ENCODE data around the gene TBX21. TPM values are rescaled to one million over a fixed set of nuclear protein-coding genes. Genes with fewer than 3 reads are reported as not detected.

TBX21 gene
- total and polyA plus RNA-seq, 7 donors: 0.04 to 0.36 (median 0.12) TPM; not detected in 1

- intact Hi-C loops (cut with DNase I): no loop called here
- H3K4me1 ChIP-seq: peaks cover 4% of the 10 kb centered on the region
- peaks cover 0 to 69% (median 15%) of the 10 kb centered on the region in 3 donors for H3K27me3 ChIP-seq (ENCODE audit: insufficient read depth in 3 of 3, low read length in 2 of 3)
- WGBS, 3 donors: 65 to 74% (median 74%) methylated on average over 1 of the region's 1 CpG
- no peak for ATAC-seq
- TF ChIP-seq, protein P1, sequence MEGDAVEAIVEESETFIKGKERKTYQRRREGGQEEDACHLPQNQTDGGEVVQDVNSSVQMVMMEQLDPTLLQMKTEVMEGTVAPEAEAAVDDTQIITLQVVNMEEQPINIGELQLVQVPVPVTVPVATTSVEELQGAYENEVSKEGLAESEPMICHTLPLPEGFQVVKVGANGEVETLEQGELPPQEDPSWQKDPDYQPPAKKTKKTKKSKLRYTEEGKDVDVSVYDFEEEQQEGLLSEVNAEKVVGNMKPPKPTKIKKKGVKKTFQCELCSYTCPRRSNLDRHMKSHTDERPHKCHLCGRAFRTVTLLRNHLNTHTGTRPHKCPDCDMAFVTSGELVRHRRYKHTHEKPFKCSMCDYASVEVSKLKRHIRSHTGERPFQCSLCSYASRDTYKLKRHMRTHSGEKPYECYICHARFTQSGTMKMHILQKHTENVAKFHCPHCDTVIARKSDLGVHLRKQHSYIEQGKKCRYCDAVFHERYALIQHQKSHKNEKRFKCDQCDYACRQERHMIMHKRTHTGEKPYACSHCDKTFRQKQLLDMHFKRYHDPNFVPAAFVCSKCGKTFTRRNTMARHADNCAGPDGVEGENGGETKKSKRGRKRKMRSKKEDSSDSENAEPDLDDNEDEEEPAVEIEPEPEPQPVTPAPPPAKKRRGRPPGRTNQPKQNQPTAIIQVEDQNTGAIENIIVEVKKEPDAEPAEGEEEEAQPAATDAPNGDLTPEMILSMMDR (IDR thresholded peaks at IDR 0.05): no peak
- no peaks in the 10 kb centered on the region for H3K36me3 ChIP-seq (ENCODE audit: insufficient read depth in 1 of 2, low read depth in 1 of 2)
- H3K4me3 ChIP-seq: no peak overlapping the region
- no peak for DNase-seq
- no peaks in the 10 kb centered on the region for H3K9me3 ChIP-seq
- H3K27ac ChIP-seq: no peak overlapping the region
Observed at GRCh38 chr17:47792457-47792856, 59.4 kb downstream of the TBX21 start.

DNA sequence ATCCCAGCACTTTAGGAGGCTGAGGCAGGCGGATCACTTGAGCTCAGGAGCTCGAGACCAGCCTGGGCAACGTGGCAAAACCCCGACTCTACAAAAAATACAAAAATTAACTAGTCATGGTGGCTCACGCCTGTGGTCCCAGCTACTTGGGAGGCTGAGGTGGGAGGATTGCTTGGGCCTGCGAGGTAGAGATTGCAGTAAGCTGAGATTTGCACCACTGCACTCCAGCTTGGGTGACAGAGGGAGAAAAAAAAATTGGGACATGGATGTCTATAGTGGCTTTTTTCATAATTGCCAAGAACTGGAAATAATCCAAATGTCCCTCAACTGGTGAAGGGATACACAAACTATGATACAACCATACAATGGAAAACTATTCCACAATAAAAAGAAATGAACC lies 59.9 kb downstream of the TBX21 start:
- DNase-seq (no peak), ATAC-seq (no peak)
- Histone ChIP-seq H3K27ac (no peak overlapping the region), H3K36me3 (ENCODE audit: insufficient read depth in 1 of 2, low read depth in 1 of 2) (no peaks in the 10 kb centered on the region), H3K9me3 (no peaks in the 10 kb centered on the region), H3K4me3 (no peak overlapping the region), H3K27me3 (ENCODE audit: insufficient read depth in 3 of 3, low read length in 2 of 3) (peaks cover 0 to 68% (median 15%) of the 10 kb centered on the region in 3 donors), H3K4me1 (peaks cover 4% of the 10 kb centered on the region)
- TF ChIP-seq, protein P1 (IDR thresholded peaks at IDR 0.05): no peak
- intact Hi-C loops (cut with DNase I): no loop called here
- WGBS, 3 donors: 53 to 66% (median 62%) methylated on average over 6 of the region's 6 CpGs

Other genes starting within 250 kb of the TBX21 start
- 100 to 1,000 TPM; 161 to 218 (median 198) TPM for gene NPEPPS, start 202.1 kb upstream of the TBX21 start, total RNA-seq
- gene NPEPPS, start 202.1 kb upstream of the TBX21 start, polyA plus RNA-seq: 100 to 1,000 TPM in 1 of 3 donors, 10 to 100 TPM in 2; 50.4 to 170 (median 70.5) TPM
- gene KPNB1, start 83.3 kb upstream of the TBX21 start, total RNA-seq: 100 to 1,000 TPM; 192 to 323 (median 227) TPM
- gene KPNB1, start 83.3 kb upstream of the TBX21 start, polyA plus RNA-seq: 100 to 1,000 TPM in 2 of 3 donors, 10 to 100 TPM in 1; 78.0 to 121 (median 120) TPM
- gene TBKBP1, start 39.1 kb upstream of the TBX21 start, total RNA-seq: 10 to 100 TPM; 14.5 to 20.6 (median 18.9) TPM
- 10 to 100 TPM in 2 of 3 donors, 1 to 10 TPM in 1; 5.3 to 37.9 (median 27.4) TPM for gene TBKBP1, start 39.1 kb upstream of the TBX21 start, polyA plus RNA-seq
- gene OSBPL7, start 88.6 kb downstream of the TBX21 start, total RNA-seq: 10 to 100 TPM in 1 of 4 donors, 1 to 10 TPM in 3; 2.6 to 23.4 (median 5.3) TPM
- gene OSBPL7, start 88.6 kb downstream of the TBX21 start, polyA plus RNA-seq: 1 to 10 TPM in 2 of 3 donors, under 1 TPM in 1; 0.95 to 1.7 (median 1.3) TPM
- 10 to 100 TPM; 37.8 to 51.9 (median 46.3) TPM for gene MRPL10, start 98.3 kb downstream of the TBX21 start, total RNA-seq
- gene MRPL10, start 98.3 kb downstream of the TBX21 start, polyA plus RNA-seq: 10 to 100 TPM; 44.1 to 78.6 (median 56.1) TPM
- under 1 TPM in 2 of 4 donors, not detected in 2; 0.15 to 0.54 TPM for gene LRRC46, start 98.4 kb downstream of the TBX21 start, total RNA-seq
- under 1 TPM; 0.08 to 0.40 (median 0.22) TPM for gene LRRC46, start 98.4 kb downstream of the TBX21 start, polyA plus RNA-seq
- 10 to 100 TPM; 12.2 to 33.5 (median 19.5) TPM for gene SCRN2, start 108.0 kb downstream of the TBX21 start, total RNA-seq
- 10 to 100 TPM; 10.7 to 18.8 (median 15.1) TPM for gene SCRN2, start 108.0 kb downstream of the TBX21 start, polyA plus RNA-seq
- under 1 TPM in 1 of 4 donors, not detected in 3; 0.16 TPM for gene SP6, start 117.9 kb downstream of the TBX21 start, total RNA-seq
- gene SP6, start 117.9 kb downstream of the TBX21 start, polyA plus RNA-seq: under 1 TPM in 2 of 3 donors, not detected in 1; 0.04 to 0.27 TPM
- gene SP2, start 163.0 kb downstream of the TBX21 start, total RNA-seq: 10 to 100 TPM; 10.8 to 16.1 (median 12.8) TPM
- 10 to 100 TPM in 1 of 3 donors, 1 to 10 TPM in 2; 6.2 to 10.2 (median 7.2) TPM for gene SP2, start 163.0 kb downstream of the TBX21 start, polyA plus RNA-seq
- gene PNPO, start 208.3 kb downstream of the TBX21 start, total RNA-seq: 10 to 100 TPM; 28.2 to 42.3 (median 33.8) TPM
- gene PNPO, start 208.3 kb downstream of the TBX21 start, polyA plus RNA-seq: 10 to 100 TPM; 12.0 to 30.0 (median 12.8) TPM
- gene PRR15L, start 224.6 kb downstream of the TBX21 start, total RNA-seq: not detected
- under 1 TPM in 2 of 3 donors, not detected in 1; 0.04 to 0.17 TPM for gene PRR15L, start 224.6 kb downstream of the TBX21 start, polyA plus RNA-seq
- 10 to 100 TPM; 21.0 to 44.1 (median 34.5) TPM for gene CDK5RAP3, start 237.9 kb downstream of the TBX21 start, total RNA-seq
- 10 to 100 TPM; 25.4 to 29.9 (median 25.6) TPM for gene CDK5RAP3, start 237.9 kb downstream of the TBX21 start, polyA plus RNA-seq

Data from psoas muscle (tissue), 8 donors.